HG02884 (cell line): ENCODE data around the gene RNF182.
A peak's percentile ranks its signal among the peaks of the same experiment; 100 is the strongest.
"Not testable (repeated sequence)": the region's sequence is repeated elsewhere in the genome, so short reads cannot be mapped to it uniquely, and the experiment has no call there.

Experiments used
- ATAC-seq: cut with Tn5 transposase; IDR thresholded peaks from one replicate; pipeline ENCODE4 v1.9.1; 2021; ENCODE audit warnings: mild to moderate bottlenecking, moderate library complexity; ENCODE audit not compliant: unreplicated experiment

The RNF182 gene

GRCh38 chr6:13993416-13993815, 68.7 kb downstream of the RNF182 start:
- no peak for ATAC-seq

GRCh38 chr6:13998356-13998755, 73.6 kb downstream of the RNF182 start:
- ATAC-seq: no peak

- no peak for ATAC-seq
Observed at GRCh38 chr6:14000901-14001300, 76.1 kb downstream of the RNF182 start.

- no peak for ATAC-seq
Observed at GRCh38 chr6:14001329-14002012, 76.7 kb downstream of the RNF182 start.

GRCh38 chr6:14002176-14002947, 77.6 kb downstream of the RNF182 start:
- ATAC-seq: no peak

- no peak for ATAC-seq
Observed at GRCh38 chr6:14004258-14004657, 79.5 kb downstream of the RNF182 start.

- ATAC-seq: no peak
Observed at GRCh38 chr6:14008809-14009208, 84.1 kb downstream of the RNF182 start.

GRCh38 chr6:14009431-14009830, 84.7 kb downstream of the RNF182 start:
- ATAC-seq: no peak

- ATAC-seq: no peak
Observed at GRCh38 chr6:14010275-14010674, 85.5 kb downstream of the RNF182 start.

GRCh38 chr6:14012313-14013030, 87.7 kb downstream of the RNF182 start:
- ATAC-seq: no peak

GRCh38 chr6:14015964-14016363, 91.2 kb downstream of the RNF182 start:
- ATAC-seq: no peak

- no peak for ATAC-seq
Observed at GRCh38 chr6:14016432-14016831, 91.7 kb downstream of the RNF182 start.

GRCh38 chr6:14016935-14017625, 92.3 kb downstream of the RNF182 start:
- ATAC-seq: no peak

GRCh38 chr6:14017626-14018475, 93.1 kb downstream of the RNF182 start:
- ATAC-seq: no peak

GRCh38 chr6:14018559-14018958, 93.8 kb downstream of the RNF182 start:
- ATAC-seq: not testable (repeated sequence)

GRCh38 chr6:14020551-14020950, 95.8 kb downstream of the RNF182 start:
- ATAC-seq: no peak

- ATAC-seq: no peak
Observed at GRCh38 chr6:14021449-14021848, 96.7 kb downstream of the RNF182 start.

GRCh38 chr6:14022673-14023072, 97.9 kb downstream of the RNF182 start:
- ATAC-seq: no peak

GRCh38 chr6:14023855-14024254, 99.1 kb downstream of the RNF182 start:
- ATAC-seq: no peak

GRCh38 chr6:14025160-14025559, 100.4 kb downstream of the RNF182 start:
- peak; percentile 54 for ATAC-seq
